HG03378 (cell line): ENCODE results near the gene MEF2D.

Source experiments
- ATAC-seq: cut with Tn5 transposase; IDR thresholded peaks from one replicate; pipeline ENCODE4 v1.9.1; 2021; ENCODE audit warnings: mild to moderate bottlenecking, moderate library complexity; ENCODE audit not compliant: unreplicated experiment

Gene MEF2D

GRCh38 chr1:156448134-156448967 is 52.2 kb downstream of the MEF2D start:
- no peak for ATAC-seq

DNA sequence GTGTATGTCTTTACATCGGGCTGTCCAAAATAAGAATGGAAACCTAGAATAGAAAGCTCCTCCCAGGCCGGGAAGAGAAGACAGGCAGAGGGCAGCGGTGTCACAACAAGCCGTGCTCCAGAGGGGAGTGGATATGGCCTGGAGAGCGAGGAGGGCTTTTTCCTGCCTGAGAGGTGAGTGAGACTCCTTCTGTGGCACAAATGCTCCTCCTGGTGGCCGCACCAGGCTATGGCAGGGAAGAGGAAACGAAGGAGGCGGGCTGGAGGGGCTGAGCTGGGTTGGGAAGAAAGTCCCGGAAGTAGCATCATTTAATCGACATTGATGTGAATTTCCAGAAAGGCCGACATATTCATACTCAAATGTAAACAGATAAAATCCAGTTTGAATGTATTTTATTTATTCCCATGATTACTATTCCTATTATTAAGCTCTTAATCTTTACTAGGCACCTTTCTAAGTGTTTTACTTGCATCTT is 54.7 kb downstream of the MEF2D start:
- no peak for ATAC-seq

DNA sequence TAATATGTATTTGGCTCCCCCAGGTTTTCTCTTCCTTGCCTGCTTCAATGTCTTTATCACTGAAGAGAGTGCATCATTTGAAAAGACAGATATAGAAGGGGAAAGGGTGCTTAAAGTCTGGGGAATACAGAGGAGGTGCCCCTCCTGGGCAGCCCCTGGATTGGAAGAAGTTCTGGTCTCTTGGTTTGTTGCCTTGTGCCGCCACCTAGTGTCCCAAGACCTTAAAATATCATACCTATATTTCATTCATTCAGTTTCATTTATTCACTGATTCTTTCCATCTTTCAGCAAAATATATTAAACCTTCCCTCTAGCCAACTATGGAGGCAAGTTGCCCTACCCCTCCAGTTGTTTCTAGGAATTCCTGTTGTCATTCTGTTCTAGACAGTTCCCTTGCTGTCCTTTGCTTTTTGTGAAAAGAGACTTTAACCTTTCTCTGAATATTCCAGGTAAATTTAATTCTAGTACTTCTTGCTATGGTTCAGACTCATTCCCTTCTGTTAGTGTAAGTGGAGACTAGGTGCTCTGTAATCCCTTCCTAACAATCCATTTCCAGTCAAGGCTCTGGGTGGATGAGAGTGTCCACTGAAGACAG is 56.1 kb downstream of the MEF2D start:
- ATAC-seq, result no peak

GRCh38 chr1:156443286-156443685 is 57.3 kb downstream of the MEF2D start:
- ATAC-seq, result no peak

DNA sequence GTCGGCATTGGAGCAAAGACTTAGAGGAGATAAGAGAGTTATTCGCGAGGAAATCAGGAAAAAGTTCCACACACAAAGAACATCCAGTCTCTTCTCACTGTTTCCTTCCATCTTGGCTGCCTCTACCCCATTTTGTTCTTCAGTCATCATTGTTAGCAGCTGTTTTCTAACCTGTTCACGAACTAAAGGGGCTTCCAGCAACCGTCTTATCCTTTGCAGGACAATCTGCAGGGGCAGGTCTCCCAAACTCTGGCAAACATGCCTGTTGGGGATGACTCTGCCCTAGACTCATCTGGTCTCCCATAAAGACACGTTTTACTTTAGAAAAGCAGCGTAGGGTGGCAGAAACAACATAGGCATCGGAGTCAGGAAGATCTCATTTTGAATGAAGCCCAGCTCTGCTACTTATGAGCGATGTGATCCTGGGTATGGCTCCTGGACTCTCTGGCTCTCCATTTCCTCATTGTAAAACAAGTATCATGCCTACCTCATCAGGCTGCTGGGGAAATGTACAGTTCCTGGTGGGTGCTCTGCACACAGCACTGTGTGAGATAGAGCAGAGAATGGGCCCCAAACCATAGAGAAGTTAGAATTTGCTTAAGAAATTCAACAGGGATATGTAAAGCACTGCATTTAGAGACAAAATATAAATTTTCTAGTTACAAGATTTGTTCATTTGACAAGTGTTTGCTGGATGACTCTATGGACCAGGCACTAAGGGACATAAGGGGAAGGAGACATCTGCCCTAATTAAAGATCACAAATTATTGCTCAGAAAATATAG is 59.7 kb downstream of the MEF2D start:
- no peak for ATAC-seq

GRCh38 chr1:156439777-156440183 is 60.8 kb downstream of the MEF2D start:
- no peak for ATAC-seq

DNA sequence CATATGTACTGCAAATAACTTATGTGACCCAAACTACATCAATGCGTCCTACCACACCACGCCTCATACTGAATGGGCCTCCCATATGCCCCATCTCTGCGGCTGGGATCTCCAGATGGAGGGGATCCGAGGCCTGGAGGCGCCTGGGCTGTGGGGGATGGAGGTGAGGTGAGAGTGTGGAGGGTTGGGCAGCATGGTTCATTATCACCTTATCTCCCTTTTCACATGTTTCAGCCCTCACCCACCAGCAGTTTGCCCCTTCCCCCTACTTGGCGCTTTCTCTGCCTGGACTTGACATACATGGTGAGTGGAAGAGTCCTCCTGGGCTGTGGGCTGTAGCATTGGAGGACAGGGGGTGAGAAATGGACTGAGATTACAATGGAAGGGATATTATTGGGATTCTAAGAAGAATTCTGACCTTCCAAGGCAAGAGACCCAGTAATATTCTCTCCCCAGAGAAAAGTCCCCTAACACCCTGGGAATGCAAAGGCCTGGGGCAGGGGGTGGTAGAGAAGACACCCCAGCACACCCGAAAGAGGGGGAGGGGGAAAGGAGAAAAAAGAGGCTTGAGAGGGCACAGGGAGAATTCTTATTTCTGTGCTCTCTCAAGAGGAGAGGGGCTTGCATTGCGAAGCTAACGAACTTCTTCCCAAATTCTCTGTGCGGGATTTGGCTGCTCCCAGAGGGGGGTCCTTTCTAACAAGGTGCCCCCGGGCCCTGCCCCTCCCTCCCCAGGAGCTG is 61.4 kb downstream of the MEF2D start:
- ATAC-seq, result no peak

- no peak for ATAC-seq
Measured at GRCh38 chr1:156438278-156438987, 62.1 kb downstream of the MEF2D start.

GRCh38 chr1:156437037-156437867 is 63.3 kb downstream of the MEF2D start:
- ATAC-seq, result no peak

GRCh38 chr1:156436141-156437036 is 64.2 kb downstream of the MEF2D start:
- ATAC-seq, result no peak

- ATAC-seq, result no peak
Measured at GRCh38 chr1:156435545-156436140, 64.9 kb downstream of the MEF2D start.

GRCh38 chr1:156434989-156435544 is 65.5 kb downstream of the MEF2D start:
- ATAC-seq, result no peak

GRCh38 chr1:156433602-156434001 is 67.0 kb downstream of the MEF2D start:
- ATAC-seq, result no peak

DNA sequence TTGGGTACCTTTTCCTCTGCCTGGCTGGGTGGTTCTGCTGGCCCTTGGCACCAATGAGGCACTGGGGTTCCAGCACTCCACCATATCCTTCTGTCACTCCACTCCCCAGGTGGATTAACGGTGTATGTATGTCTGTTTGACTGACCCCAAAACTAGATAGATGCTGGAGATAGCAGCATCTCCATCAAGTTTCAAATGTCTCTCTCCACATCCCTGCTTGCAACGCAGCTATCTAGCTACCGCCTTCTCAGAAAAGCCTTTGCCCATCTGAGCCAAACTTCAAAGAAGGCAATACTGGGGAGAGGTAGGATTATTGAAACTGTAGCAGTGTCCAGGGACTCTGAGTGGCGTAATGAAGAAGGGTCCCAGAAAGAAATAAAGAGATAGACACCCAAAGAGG is 67.5 kb downstream of the MEF2D start:
- no peak for ATAC-seq

GRCh38 chr1:156432669-156433018 is 67.9 kb downstream of the MEF2D start:
- ATAC-seq, result no peak

DNA sequence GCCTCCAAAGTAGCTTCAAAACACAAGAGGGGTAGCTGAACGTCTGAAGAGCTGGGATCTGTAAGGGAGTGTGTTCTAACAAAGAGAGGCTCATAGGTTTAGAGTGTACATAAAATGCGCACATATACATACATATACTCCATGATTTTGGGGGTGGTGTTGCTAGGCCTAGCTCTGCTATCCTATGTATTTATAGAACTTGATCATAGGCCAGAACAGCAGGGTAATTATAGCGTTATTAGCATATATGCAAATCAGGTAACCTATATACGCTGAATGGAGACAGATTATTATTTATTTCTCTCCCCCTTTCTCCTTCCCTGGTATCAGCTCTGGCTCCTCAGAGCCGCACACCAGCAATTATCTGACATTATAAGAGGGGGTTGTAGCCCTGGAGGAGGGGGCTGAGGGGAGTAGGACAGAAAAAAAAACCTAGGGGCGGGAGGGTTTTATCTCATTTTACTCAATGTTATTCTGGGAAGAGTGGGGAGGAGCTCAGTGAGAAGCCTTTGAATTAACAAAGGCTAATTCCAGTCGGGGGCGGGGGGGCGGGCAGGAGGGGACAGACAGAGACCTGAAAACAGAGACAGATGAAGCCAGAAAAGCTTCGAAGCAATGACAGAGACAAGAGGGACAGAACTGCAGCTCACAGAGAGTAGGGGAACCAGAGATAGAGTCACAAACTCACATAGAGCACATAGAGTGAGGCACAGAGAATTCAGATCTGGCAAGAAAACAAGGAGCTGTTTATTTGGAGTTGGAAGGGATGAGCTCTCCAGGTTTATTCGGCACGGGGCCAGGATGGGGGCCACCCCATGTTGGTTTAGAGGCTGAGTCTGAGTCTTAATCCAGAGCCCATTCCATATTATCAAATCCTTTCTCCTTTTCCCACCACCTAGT is 68.6 kb downstream of the MEF2D start:
- no peak for ATAC-seq

GRCh38 chr1:156431366-156431765 is 69.2 kb downstream of the MEF2D start:
- no peak for ATAC-seq
